Activated CD8-positive, alpha-beta memory T cell treated with anti-CD3 and anti-CD28 coated beads for 1 hour (primary cell): ENCODE data around the gene ARID4B.

Source experiments
- DNase-seq, 2 donors: peaks; one replicate each; pipeline ENCODE4 v3.0.0-alpha.2; 2020; ENCODE audit warnings: low read depth in 1 of 2; ENCODE audit errors: extremely low read depth in 1 of 2

Gene ARID4B

GRCh38 chr1:235131961-235132360 is 196.0 kb downstream of the ARID4B start:
- DNase-seq, result no peak

GRCh38 chr1:235130766-235131270 is 197.2 kb downstream of the ARID4B start:
- no peak for DNase-seq

DNA sequence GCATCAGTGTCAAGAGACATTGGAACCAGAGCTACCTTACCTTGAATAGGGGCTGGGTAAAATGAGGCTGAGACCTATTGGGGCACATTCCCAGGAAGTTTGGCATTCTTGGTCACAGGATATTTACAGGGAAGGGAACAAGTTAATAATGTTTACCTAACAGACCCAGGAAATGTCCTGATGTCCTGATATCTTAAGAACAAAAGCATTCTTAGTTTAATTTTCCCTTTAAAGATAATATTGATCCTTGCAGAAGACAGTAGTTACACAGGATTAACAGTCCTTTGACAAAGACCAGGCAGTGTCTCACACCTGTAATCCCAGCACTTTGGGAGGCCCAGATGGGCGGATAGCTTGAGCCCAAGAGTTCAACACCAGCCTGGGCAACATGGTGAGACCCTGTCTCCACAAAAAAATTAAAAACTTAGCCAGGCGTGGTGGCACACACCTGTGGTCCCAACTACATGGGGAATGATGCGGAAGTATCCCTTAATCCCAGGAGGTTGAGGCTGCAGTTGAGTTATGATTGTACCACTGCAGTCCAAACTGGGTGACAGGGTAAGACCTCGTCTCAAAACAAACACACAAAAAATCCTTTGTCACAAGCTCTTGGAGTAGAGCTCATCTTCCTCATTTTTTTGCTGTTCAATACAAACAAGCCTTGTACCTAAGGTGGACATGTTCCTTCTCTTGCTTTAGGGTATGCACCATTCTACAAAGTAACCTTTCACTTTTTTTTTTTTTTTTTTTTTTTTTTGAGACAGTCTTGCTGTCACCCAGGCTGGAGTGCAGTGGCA is 198.0 kb downstream of the ARID4B start:
- no peak for DNase-seq

- DNase-seq, result peak; percentile 76 to 83
Measured at GRCh38 chr1:235128456-235129328, 199.3 kb downstream of the ARID4B start, which contains the start of gene TOMM20. Gene TOMM20, minus strand, starts transcription at chr1:235128837. Its CDS starts 122 bp downstream, at chr1:235128715.

DNA sequence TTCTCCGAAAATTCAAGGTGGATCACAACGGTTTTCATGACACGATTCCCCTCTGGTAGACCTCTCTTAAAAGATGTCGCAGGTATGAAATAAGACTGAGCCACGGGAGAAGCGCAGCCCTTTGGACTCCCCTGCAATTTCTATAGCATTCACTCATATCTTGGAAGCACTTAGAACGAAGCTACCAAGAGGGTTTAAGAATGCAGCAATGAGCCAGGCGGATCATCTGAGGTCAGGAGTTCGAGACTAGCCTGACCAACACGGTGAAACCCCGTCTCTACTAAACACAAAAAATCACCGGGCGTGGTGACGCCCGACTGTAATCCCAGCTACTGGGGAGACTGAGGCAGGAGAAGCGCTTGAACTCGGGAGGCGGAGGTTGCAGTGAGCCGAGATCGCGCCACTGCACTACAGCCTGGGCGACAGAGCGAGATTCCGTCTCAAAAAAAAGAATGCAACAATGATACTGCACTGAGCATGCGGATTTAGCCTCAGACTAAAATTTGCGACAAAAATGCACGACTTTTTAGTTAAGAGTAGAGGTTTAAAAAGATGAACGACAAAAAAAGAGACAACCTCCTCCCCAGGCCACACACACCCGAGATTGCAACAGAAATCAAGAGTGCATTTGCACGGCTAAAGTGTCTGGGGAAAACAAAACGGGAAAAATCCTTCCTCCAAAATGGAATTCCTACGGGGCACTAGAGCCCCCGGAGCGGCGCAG is 200.1 kb downstream of the ARID4B start:
- DNase-seq, result no peak

DNA sequence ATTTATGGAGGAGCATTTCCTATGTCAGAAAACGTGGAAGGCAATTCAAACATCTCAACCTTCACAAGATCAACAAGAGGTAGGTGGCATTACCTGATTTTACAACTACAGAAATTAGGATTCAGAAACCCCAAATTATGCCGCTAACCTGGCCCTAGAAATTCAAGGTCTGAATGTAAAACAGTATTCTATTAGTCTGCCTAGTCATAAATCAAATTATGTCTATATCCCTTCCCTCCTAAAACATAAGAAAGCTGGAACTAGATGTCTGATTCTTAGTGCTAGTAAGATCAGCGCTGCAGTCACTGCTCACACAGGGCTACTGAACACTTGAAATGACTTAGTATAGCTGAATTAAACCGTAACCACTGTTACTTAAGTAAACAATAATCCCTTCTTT is 200.8 kb downstream of the ARID4B start:
- DNase-seq, result no peak

GRCh38 chr1:235124665-235125064 is 203.3 kb downstream of the ARID4B start:
- DNase-seq, result no peak

DNA sequence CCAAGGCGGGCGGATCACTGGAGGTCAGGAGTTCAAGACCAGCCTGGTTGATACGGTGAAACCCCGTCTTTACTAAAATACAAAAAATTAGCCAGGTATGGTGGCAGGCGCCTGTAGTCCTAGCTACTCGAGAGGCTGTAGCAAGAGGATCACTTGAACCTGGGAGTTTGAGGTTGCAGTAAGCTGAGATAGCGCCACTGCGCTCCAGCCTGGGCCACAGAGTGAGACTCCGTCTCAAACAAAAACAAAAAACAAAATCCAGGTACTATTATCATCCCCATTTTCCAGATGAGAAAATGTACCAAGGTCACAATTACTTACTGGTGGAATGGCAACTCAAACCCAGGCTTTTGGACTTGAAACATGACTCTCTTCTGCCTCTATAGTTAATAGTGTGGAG is 203.9 kb downstream of the ARID4B start:
- DNase-seq, result no peak

DNA sequence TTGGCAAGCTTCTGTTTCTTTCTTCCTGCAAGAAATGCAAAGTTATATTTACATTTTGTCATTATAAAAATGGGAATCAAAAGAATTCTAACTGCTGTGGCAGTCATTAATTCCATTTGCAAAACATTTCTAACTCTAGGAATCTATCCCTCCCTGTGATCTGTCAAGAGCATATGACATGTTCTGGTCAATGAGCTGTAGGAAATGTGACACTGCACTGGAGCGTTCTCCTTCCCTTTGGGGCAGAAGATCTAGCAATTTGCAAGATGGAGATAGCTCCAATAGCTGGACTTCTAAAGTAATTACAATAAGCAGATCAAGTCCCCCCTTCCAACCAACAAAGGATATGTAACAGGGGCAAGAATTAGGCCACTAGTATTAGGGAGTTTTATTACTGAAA is 205.6 kb downstream of the ARID4B start:
- no peak for DNase-seq
